Karpas-422 (cell line): ENCODE data around the gene TSC2. TPM values are rescaled to one million over a fixed set of nuclear protein-coding genes. Genes with fewer than 3 reads are reported as not detected.
"Not testable (repeated sequence)": the region's sequence is repeated elsewhere in the genome, so short reads cannot be mapped to it uniquely, and the experiment has no call there.

ENCODE experiments used
- DNase-seq: peaks from one replicate; pipeline ENCODE4 v3.0.0-alpha.2; 2015
- H2AFZ ChIP-seq: fragments of 200-600 bp; sonication (generic); 2 replicates; pipeline ENCODE4 v1.6.1; 2014; ENCODE audit warnings: antibody characterized with exemption, low read length, mixed read lengths
- H3K27ac ChIP-seq: fragments of 200-600 bp; sonication (generic); 2 replicates; pipeline ENCODE4 v1.5.1; 2014; ENCODE audit warnings: mild to moderate bottlenecking, low read length, moderate library complexity
- H3K27me3 ChIP-seq: fragments of 200-600 bp; sonication (generic); 2 replicates; pipeline ENCODE4 v1.6.1; 2014; ENCODE audit warnings: low read length, mixed read lengths
- H3K36me3 ChIP-seq: fragments of 200-600 bp; sonication (generic); 2 replicates; pipeline ENCODE4 v1.6.1; 2014; ENCODE audit warnings: low read length, mixed read lengths; ENCODE audit not compliant: insufficient read depth
- H3K4me1 ChIP-seq: fragments of 200-600 bp; sonication (generic); 2 replicates; pipeline ENCODE4 v1.6.1; 2014; ENCODE audit warnings: mild to moderate bottlenecking, low read length, mixed read lengths
- H3K4me2 ChIP-seq: fragments of 200-600 bp; sonication (generic); 2 replicates; pipeline ENCODE4 v1.6.1; 2014; ENCODE audit warnings: low read length, low read depth, mild to moderate bottlenecking; ENCODE audit not compliant: poor library complexity, severe bottlenecking
- H3K4me3 ChIP-seq: fragments of 200-600 bp; sonication (generic); 2 replicates; pipeline ENCODE4 v1.5.1; 2014; ENCODE audit warnings: mild to moderate bottlenecking, antibody characterized with exemption, low read length, mixed read lengths
- H3K79me2 ChIP-seq: fragments of 200-600 bp; sonication (generic); 2 replicates; pipeline ENCODE4 v1.6.1; 2014; ENCODE audit warnings: mild to moderate bottlenecking, low read length, mixed read lengths
- H3K9ac ChIP-seq: fragments of 200-600 bp; sonication (generic); 2 replicates; pipeline ENCODE4 v1.6.0; 2014; ENCODE audit warnings: low read length
- H3K9me2 ChIP-seq: fragments of 200-600 bp; sonication (generic), shearing (Covaris generic); replicated peaks from 2 replicates; pipeline ENCODE4 v1.6.0; 2014; ENCODE audit warnings: mild to moderate bottlenecking, low read length, moderate library complexity; ENCODE audit not compliant: insufficient read depth
- H3K9me3 ChIP-seq: fragments of 300-700, 200-600 bp; sonication (generic); 2 replicates; pipeline ENCODE4 v1.6.1; 2014; ENCODE audit warnings: low read length, mixed read lengths
- H4K20me1 ChIP-seq: fragments of 200-600 bp; sonication (generic); 2 replicates; pipeline ENCODE4 v1.6.1; 2014; ENCODE audit warnings: mild to moderate bottlenecking, antibody characterized with exemption, low read length, low read depth; ENCODE audit not compliant: insufficient read depth
- total RNA-seq: library from RNA; depleted of rRNA; stranded (reverse); fragments of >200 nt; shearing (Covaris generic); gene quantifications from 2 replicates; pipeline ENCODE4 v1.2.3, GENCODE V29; 2014; ENCODE audit warnings: low replicate concordance

TSC2 gene
- total RNA-seq, 1 experiment from 2014 or later: 33.3 TPM

GRCh38 chr16:2125609-2126008, 77.8 kb downstream of the TSC2 start:
- not testable (repeated sequence) for DNase-seq, H3K9ac ChIP-seq, H3K27ac ChIP-seq, H3K4me3 ChIP-seq, H3K4me2 ChIP-seq, H4K20me1 ChIP-seq, H2AFZ ChIP-seq, H3K9me2 ChIP-seq, H3K27me3 ChIP-seq, H3K9me3 ChIP-seq, H3K36me3 ChIP-seq
- peaks cover 18% of the 10 kb centered on the region for H3K4me1 ChIP-seq
- H3K79me2 ChIP-seq: peaks cover 25% of the 10 kb centered on the region

DNA sequence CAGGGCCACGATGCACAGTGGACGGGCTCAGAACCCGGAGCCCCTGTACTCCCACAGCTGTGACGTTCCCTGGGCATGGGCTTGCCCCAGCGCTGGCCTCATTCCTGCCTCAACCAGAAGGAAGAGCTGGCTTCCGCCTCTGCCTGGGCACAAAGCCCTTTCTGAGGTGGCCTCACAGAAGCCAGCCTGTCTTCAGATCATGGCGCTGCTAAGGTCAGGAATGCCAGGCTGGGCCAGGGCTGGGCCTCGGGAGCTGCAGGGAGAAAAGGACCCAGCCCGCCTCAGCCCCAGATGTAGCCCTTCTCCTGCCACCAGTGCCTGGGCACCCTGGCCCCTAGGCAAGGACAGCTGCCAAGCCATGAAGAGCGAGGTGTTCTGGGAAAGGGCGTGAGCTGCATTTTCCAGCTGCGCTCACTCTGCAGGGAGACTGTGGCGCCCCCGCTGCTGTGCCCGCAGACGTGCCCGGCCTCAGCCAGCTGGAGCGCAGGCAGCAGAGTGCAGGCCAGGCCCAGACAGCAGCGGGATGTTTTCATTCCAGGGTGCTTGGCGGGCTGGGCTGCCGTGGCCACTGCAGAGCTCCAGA, 78.5 kb downstream of the TSC2 start:
- not testable (repeated sequence) for H3K27ac ChIP-seq, H3K9me2 ChIP-seq, H2AFZ ChIP-seq, H3K27me3 ChIP-seq, H3K4me2 ChIP-seq, H3K36me3 ChIP-seq, DNase-seq, H3K4me3 ChIP-seq, H3K9ac ChIP-seq, H3K9me3 ChIP-seq, H4K20me1 ChIP-seq
- Histone ChIP-seq H3K4me1 (peaks cover 18% of the 10 kb centered on the region), H3K79me2 (peaks cover 22% of the 10 kb centered on the region)

DNA sequence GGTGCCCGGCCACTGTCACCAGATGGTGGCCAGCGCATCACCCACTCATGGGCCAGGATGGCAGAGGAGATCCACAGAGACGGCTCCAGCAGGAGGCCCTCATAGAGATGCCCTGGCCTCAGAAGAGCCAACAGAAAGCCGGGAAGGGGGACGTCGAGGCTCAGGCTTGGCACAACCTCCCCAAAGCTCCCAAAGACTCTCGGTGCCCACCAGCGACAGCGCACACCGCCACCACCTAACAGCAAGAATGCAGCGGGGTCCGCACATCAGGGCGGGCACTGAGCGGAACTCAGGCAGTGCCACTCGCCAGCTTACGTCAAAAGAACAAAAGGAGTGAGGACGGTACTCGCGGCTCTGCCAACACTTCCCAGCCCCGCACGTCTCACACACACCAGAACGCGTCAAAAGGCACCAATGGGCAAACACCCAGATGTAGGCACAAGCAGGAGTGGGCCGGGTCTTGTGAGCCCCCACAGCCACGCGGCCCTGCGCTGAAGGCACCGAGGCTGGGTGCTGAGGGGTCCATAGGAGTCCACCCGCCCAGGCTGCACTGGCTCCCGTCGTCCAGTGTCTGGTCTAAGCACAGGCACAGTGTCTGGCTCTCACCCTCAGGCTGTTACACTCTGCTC, 79.3 kb downstream of the TSC2 start:
- DNase-seq, H3K36me3 ChIP-seq, H3K27me3 ChIP-seq, H3K9me2 ChIP-seq, H3K4me2 ChIP-seq, H4K20me1 ChIP-seq, H2AFZ ChIP-seq, H3K9ac ChIP-seq, H3K4me3 ChIP-seq, H3K27ac ChIP-seq, H3K9me3 ChIP-seq: not testable (repeated sequence)
- peaks cover 18% of the 10 kb centered on the region for H3K4me1 ChIP-seq
- peaks cover 23% of the 10 kb centered on the region for H3K79me2 ChIP-seq

DNA sequence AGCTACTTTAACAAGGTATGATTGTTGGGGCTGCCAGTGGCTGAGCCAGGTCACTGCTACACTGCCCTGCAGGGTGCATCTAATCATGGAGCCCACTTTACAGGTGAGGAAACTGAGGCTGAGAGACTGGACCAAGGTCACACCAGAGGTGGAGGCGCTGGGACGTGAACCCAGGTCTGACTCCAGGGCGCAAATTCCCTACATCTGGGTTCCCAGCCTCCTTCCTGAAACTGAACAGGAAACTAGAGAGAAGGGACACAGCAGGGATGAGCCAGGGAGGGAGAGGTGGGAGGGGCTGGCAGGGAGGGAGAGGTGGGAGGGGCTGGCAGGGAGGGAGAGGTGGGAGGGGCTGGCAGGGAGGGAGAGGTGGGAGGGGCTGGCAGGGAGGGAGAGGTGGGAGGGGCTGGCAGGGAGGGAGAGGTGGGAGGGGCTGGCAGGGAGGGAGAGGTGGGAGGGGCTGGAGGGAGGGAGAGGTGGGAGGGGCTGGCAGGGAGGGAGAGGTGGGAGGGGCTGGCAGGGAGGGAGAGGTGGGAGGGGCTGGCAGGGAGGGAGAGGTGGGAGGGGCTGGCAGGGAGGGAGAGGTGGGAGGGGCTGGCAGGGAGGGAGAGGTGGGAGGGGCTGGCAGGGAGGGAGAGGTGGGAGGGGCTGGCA, 80.0 kb downstream of the TSC2 start:
- not testable (repeated sequence) for H3K27ac ChIP-seq, H3K4me2 ChIP-seq, H3K4me3 ChIP-seq, H3K36me3 ChIP-seq, H3K9ac ChIP-seq, H3K9me3 ChIP-seq, H3K27me3 ChIP-seq, H3K9me2 ChIP-seq, H2AFZ ChIP-seq, H4K20me1 ChIP-seq
- Histone ChIP-seq H3K79me2 (peaks cover 23% of the 10 kb centered on the region), H3K4me1 (peaks cover 18% of the 10 kb centered on the region)
- peak; percentile 57 for DNase-seq

GRCh38 chr16:2129251-2129650, 81.5 kb downstream of the TSC2 start:
- H3K9me3 ChIP-seq, H2AFZ ChIP-seq, H4K20me1 ChIP-seq, H3K27me3 ChIP-seq, H3K9me2 ChIP-seq, DNase-seq, H3K36me3 ChIP-seq, H3K9ac ChIP-seq: not testable (repeated sequence)
- Histone ChIP-seq H3K27ac (peak overlapping the region; percentile 89), H3K4me3 (peak overlapping the region; percentile 48; the same call in 1 of the 2 replicates), H3K4me2 (peak overlapping the region; percentile 55), H3K4me1 (peaks cover 18% of the 10 kb centered on the region), H3K79me2 (peaks cover 26% of the 10 kb centered on the region)

GRCh38 chr16:2129890-2130447, 82.2 kb downstream of the TSC2 start:
- not testable (repeated sequence) for H3K4me3 ChIP-seq, H3K9me2 ChIP-seq, H3K9ac ChIP-seq, H4K20me1 ChIP-seq, H2AFZ ChIP-seq, DNase-seq, H3K36me3 ChIP-seq, H3K9me3 ChIP-seq, H3K4me2 ChIP-seq, H3K27me3 ChIP-seq, H3K27ac ChIP-seq
- Histone ChIP-seq H3K4me1 (peaks cover 18% of the 10 kb centered on the region), H3K79me2 (peaks cover 26% of the 10 kb centered on the region)

DNA sequence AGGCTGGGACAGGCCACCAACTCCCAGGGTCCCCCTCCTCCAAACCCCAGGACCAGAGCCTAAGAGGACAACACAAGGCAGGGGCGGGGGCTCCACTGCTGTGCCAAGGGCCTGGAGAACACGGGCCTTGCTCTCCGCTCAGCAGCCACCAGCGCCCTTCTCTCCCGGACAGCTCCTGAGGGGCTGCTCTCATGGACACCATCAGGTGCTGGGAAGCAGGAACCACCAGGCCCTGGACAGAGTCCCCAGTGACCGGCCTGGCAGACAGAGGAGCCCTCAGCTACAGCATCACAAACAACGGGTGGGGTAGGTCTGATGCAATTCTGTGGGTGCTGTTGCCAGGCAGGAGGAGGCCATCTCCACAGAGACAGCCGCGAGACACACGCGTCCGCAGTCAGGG, 86.0 kb downstream of the TSC2 start:
- not testable (repeated sequence) for H3K4me3 ChIP-seq, H3K9ac ChIP-seq, H2AFZ ChIP-seq, H3K27me3 ChIP-seq, H3K36me3 ChIP-seq, H3K9me3 ChIP-seq, DNase-seq, H3K27ac ChIP-seq, H3K9me2 ChIP-seq, H4K20me1 ChIP-seq, H3K79me2 ChIP-seq, H3K4me2 ChIP-seq
- H3K4me1 ChIP-seq: peaks cover 18% of the 10 kb centered on the region

DNA sequence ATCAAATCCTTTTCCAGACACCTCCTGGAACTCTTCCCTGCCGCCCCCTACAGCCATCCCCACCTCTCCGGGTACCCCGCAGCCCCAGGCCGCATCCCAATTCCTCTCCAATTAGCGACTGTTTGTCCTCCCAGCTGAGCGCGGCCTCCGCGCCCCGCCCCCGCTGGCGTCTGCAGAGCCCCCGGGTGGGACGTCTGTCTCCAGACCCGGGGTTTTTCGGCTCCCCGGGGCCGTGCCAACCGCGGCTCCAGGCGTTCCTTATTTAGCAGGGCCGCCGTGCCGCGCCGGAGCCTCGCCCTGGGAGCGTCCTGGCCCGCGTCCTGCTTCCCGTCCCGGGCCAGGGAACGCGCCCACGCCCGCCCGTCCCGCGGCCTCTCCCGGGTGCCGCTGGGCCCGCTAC, 87.3 kb downstream of the TSC2 start:
- not testable (repeated sequence) for H2AFZ ChIP-seq, H4K20me1 ChIP-seq, H3K27me3 ChIP-seq, H3K9me3 ChIP-seq, DNase-seq, H3K79me2 ChIP-seq, H3K9me2 ChIP-seq, H3K4me1 ChIP-seq, H3K36me3 ChIP-seq, H3K27ac ChIP-seq
- peak overlapping the region; percentile 60 for H3K4me2 ChIP-seq
- H3K4me3 ChIP-seq: peak overlapping the region; percentile 63; the same call in 1 of the 2 replicates
- H3K9ac ChIP-seq: peak overlapping the region; percentile 71
